Occipital lobe (tissue), 2 donors: Measurements from ENCODE around the gene RRP15. TPM values are rescaled to one million over a fixed set of nuclear protein-coding genes. Genes with fewer than 3 reads are reported as not detected.
"Not testable (repeated sequence)": the region's sequence is repeated elsewhere in the genome, so short reads cannot be mapped to it uniquely, and the experiment has no call there.

ENCODE experiments used
- DNase-seq: peaks from one replicate; lab custom pipeline; 2025; lab: John Stamatoyannopoulos, UW
- total RNA-seq: library from RNA; depleted of rRNA; stranded (reverse); fragments of >200 nt; gene quantifications from one replicate; pipeline ENCODE4 v1.2.3, GENCODE V29; 2014

The RRP15 gene
- total RNA-seq, 1 donor from 2014 or later = 22.3 TPM

DNA sequence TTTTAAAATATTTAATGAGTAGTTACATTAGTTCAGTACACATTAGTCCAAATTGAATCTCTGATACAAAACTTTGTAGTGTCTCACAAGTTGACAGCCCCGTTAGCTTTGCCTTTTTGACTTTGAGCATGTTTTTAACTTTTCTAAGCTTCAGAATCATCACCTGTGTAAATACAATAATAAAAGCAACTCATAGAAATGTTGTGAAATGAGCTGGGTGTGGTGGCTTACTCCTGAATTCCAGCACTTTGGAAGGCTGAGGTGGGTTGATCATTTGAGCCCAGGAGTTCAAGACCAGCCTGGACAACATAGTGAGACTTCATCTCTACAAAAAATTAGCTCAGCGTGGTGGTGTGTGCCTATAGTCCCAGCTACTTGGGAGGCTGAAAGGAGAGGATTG is 11.1 kb downstream of the RRP15 start:
- no peak for DNase-seq

DNA sequence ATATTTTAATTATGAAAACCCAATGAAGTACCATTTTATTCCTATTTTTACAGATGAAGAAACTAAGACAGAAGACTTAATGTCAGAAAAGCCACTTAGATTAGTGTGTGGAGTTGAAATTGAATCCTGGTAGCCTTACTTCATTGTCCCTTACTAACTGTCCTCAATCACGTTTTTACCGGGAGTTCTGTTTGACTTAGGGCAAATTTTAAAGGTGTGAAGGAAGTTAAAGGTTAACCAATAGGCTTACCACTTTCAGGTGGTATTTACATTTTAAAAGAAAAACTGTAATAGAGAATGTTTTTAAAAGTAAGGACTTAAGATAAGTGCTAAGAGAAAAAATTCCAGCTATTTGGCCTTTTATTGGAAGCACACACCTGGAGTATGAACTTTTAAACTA is 12.4 kb downstream of the RRP15 start:
- no peak for DNase-seq

DNA sequence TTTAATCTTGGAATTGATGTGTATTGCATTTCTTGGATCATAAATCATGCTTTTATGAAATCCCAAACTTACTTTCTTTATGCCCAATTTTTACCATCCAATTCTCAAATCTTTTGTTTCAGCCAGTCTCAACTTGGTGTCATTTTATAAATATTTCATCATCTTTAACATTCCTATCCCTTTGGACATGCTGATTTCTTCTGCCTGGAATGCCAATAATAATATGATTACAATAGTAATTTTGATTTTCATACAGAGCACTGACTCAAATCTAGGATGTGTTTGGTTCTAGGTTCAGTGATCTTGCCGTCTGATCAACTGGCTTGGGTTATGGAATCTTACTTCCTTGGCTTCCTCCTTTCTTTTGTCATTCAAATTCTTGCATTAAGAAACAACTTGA is 12.8 kb downstream of the RRP15 start:
- DNase-seq = no peak

DNA sequence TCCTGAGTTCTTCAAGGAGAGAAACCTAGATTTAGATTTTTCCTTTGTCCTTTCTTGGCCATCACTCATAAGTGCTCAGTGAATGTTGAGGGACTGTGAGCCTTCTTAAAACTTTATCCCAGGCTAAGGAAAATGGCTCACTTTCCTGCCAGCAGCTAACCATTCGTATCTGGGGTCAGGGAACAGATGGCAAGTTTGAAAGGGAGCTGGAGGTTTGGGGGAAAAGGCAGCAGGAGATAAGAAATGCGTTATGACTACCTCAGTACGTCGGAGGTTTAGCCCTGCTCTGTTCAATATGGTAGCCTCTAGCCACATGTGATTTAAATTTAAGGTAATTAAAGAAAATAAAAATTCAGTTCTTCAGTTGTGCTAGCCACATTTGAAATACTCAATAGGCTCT is 13.3 kb downstream of the RRP15 start:
- DNase-seq = no peak

DNA sequence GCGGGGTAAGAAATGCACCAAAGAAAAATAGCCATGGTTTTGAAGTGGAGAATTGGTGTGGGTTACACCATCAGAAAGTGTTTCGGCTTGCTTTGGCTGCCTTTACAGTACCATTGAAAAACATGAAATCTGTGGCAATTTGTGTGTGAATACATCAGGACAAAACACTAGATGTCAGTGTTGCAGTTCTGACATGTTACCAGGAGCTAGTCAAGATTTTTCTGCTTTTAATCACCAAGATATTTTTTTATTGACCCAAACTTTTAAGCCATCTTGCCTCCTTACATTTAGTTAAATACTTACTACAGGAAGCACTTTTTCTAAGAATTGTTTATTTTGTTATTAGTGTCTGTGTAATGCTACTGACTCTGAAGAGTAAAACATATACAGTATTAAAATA is 14.3 kb downstream of the RRP15 start:
- no peak for DNase-seq

DNA sequence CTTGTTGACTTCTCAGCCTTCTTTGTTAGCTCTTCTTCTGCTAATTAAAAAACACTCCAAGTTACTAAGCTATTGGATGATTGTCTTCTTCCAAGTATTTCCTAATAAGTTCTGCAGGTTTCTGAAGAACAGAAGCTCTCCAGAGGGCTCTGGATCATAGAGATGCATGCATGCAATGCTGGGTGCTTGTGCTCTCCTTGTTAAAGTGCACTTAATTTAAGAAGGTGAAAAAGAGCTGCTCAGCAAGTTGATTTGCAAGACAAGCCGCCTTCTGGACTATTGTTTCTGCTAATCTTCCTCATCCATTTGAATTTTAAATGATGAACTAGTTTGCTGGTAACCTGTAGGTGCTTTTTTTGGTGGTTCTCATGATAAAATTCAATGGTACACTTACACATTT is 16.1 kb downstream of the RRP15 start:
- no peak for DNase-seq

DNA sequence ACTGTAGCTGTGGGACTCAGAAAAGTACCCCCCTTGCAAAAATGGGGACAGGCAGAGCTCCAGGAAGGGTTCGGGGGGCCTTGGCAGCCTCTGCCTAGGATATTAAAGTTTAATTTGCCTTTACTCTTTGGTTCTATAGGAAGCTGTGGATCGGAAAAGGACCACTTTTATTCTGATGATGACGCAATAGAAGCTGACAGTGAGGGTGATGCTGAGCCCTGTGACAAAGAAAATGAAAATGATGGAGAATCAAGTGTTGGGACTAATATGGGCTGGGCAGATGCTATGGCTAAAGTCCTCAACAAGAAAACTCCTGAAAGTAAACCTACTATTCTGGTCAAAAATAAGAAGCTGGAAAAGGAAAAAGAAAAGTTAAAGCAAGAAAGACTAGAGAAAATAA is 17.1 kb downstream of the RRP15 start:
- no peak for DNase-seq

DNA sequence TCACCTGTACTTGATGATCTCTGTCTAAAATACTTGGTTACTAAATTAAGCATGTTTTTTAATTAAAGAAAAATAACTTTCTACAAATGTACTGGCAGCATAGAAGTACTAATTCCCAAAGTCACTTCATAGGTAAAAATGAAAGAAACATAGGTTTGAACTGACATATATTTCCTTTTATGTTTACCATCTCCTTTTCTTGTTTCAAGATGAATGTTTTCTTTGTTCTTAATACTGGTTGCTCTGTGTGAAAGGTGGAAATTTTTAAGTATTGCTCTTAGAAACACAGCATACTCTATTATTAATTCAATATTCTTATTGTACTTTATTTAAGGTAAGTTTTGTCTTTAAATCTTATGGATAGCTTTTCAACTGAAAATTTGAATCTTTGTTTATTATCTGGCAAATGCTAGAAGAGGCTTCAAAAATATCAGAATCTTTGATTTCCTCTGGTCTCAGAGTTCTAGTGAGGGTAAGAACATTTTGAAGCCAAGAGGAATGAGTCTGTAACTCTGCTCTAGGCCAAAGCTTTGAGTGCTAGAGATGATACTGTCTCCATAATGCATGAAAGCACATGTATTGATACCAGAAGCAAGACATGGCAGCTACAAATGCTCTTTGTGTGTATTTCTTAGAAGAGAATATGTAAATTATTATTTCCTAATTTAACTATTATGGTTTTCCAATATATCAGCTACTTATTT is 18.2 kb downstream of the RRP15 start:
- no peak for DNase-seq

DNA sequence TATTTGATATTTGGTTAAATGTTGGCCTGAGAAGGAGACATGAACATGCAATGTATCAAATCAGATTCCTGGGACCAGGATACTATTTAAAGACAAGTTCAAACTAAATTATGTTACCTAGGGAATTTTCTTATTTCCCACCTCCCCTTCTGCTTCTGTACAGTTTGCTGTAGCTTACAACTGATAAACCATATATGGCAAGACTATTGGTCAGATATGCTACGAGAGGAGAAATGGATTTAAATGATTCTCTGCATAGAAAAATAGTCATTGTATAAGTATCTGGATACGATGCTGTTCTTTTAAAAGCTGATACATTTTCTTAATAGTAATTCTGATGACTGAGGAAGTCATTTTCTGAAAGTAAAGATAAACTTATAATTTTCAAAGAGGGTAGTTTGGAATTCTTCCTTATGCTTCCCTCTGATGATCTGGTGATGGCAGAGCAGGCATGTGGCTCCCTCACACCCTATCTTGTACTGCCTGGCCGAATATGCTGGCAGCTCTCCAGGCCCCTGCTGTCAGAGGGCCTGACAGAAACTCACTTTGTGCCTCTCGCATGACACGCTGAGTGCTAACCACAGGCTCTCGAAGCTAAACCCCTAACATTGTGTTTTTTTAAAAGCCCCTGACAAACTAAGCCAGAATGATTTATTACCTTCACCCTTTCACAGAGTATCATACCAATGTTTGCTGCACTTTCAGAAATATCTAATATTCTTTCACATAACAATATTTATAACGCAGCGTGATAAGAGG is 19.4 kb downstream of the RRP15 start:
- no peak for DNase-seq

DNA sequence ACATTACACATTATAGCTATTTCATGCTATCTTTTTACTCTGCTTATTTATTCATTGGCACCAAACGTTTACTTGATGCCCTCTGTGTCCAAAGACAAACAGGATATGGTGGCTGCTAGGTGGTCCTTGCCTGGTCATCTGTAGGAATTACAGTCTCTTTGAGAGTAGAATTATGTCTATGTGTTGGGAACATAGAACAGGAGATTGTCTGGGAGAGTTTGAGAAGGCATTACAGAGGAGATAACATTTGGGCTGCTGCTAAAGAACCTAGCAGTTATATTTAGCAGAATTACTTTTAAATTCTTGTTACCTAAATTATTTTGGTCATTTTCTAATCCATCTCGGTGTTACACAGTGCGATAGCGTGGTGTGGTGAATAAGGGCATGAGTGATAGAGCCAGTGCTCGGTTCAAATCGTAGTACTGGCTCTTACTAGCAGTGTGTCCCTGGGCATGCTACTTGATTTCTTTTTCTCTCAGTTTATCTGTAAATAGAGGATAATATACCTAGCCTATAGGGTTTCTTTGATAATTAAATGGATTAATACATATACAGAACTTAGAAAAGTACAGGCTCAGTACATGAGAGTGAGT is 20.5 kb downstream of the RRP15 start:
- no peak for DNase-seq

DNA sequence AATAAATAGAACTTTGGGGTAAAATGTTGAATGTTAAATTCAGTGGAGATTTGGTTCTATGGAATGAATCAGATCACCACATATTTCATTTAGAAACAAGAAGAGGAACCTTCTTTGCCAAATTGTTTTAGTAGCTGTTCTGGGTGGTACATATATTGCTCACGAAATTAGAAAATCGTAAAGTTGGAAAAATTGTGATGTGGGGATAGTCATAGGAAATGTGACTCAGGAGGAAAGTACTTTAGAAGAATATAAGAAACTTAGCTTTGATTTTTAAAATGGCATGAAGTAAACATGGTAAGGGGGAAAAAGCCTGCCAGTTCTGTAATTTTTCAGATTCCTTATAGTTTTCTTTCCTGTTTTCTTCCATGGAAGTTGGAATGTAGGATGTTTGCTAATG is 27.4 kb downstream of the RRP15 start:
- no peak for DNase-seq

DNA sequence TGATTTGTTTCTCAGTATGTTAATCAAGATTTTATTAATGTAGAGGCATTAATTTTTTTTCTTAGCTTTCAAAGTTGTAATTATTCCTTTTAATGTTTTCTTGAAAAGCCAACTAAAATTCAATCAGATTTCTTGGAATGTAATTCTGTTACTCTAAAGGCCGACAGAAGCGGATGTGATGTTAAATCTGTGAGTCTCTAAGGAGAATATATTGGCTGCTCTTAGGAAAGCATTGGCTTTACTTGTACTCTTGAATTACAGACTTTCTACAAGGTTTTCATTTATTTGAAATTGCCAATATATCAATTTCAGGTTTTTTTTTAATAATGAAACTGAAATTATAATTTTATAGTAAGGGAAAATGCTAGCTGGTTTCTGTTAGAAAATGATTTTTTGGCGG is 29.2 kb downstream of the RRP15 start:
- no peak for DNase-seq

DNA sequence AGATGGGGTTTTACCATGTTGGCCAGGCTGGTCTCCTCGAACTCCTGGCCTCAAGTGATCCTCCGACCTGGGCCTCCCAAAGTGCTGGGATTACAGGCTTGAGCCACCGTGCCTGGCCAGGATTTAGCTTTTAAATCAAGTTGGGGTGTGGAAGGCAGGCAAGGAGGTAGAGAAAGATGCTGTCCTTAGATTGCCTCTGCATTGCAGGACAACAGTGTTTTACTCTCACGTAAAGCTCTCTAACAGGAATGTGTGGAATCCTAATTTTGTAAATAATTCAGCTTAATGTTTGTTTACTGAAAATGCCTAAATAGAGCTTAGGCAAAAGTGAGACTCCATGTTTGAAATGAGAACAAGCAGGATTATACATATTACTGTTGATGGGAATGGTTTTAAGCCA is 30.5 kb downstream of the RRP15 start:
- DNase-seq = no peak

DNA sequence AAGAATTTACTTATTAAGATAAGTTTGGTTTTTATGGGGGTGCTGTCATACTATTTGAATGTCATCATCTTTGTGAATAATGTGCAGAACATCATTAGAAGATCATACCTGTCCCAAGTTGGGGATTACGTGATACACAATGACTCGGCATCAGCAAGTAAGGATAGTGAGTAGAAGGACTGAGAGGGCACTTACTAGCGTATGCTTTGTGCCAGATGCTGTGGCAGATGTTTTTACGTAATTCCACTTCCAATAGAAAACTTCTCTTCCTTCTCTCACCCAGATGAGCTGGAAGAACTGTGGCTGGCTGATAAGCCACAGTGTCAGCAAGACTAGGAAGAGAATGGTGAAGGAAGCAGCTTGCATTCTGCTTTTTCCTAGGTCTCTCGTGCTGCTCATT is 32.0 kb downstream of the RRP15 start:
- DNase-seq = no peak

DNA sequence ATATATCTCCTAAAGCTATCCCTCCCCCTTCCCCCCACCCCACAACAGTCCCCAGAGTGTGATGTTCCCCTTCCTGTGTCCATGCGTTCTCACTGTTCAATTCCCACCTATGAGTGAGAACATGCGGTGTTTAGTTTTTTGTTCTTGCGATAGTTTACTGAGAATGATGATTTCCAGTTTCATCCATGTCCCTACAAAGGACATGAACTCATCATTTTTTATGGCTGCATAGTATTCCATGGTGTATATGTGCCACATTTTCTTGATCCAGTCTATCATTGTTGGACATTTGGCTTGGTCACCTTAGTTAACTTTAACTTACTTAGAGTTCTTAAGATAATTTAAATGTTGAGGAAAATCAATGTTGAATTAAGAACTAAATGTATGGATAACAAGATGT is 35.1 kb downstream of the RRP15 start:
- DNase-seq = not testable (repeated sequence)

DNA sequence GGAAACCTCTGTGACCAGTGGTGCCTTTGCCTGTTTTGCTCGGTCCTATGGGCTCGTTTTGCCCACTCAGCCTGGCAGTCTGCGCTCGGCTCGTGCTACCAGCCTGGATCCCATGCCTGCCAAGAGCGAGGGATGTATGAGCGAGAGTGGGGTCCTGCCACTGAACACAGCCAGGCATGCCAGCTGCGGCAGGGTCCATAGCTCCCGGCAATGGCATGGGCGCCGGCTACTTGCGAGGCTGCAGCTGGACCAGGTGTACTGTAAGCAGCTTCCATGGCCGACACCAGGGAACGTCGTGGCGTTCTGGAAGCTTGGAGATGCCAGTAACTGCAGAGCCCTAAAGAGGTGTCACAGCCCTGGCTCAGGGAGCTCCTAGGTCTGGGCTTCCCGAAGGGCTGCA is 37.7 kb downstream of the RRP15 start:
- no peak for DNase-seq

DNA sequence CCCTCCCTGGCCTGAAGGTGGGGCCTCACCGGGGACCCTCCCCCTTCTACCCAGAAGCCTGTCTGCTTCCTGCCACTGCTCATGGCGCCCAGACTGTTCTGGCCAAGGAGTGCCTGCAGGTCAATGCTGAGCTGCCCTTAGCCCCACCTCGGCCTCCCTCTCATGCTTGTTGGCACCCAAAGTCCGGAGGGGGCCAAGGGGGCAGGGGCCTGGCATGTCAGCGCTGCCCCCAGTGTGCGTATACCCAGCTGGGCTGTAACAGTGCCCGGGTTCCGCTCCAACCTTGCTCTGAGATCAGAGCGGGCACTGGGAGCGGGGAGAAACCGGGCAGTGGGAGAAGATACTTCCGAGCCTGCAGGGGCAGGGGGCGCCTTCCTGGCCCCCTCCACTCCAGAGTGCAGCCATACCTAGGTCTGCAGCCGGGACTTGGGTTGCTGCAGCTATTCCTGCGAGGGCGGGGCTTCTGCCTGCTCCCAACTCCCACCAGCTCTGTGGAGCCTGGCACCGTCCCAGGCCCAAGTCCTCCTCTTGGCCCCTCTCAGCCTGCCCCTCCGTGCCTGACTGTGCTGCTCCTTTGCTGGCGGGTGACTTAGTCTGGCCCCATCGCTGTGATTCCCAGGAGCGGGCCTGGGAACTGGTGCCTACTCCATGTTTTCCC is 38.6 kb downstream of the RRP15 start:
- DNase-seq = no peak

DNA sequence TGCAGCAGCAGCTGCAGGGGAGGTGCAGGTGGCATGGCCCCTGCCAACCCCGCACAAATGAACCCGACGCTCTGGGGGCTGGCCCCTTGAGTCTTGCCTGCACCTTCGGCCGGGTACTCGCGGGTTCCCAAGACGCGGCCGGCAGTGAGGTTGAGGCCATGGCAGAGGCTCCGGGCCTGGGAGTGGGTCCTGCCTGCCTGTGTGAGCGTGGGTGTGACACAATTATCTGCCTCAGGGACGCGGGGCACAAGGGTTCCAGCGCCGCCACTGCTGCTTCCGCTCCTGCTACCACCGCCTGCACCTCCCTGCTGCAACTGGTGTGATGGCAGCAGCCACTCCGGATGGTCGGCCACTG is 39.1 kb downstream of the RRP15 start:
- DNase-seq = no peak

DNA sequence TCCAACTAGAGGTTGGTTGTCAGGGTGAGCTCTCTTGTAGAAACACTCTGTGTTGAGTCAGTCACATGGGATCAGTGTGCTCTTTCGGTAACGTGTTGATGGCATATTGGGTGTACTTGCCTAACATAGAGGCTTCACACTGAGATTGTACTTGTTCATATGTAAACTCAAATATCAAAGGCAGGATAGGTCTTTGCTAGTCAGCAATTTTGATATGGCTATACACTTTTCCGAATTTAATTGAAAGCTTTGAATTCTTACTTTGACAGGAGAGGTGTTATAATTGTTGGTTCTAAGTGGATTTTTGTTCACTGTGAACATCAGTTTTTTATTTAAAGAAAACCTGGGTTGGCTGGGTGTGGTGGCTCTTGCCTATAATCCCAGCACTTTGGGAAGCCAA is 43.7 kb downstream of the RRP15 start:
- no peak for DNase-seq

DNA sequence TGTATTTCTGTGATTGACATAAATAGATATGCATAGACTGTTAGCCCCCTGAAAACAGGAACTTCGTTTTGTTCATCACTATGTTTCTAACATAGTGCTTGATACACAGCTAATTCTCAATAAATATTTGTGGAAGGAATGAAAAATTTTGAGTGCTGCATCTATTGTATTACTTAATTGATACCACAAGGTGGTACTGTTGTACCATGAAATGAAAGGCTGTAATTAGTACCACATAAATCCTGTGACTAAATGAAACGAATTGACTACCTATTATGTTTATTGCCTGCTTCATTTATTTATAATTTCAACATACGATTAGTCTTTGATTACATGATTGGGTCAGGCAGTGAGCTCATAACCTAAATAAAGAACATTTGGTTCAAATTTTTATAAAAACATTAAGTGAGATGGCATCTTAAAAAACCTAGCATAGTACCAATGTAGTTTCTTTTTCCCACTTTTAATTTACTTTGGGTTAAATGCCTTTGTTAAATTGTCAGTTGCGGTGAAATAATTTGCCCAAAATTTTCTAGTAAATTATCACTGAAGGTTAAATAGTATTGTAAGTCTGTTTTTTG is 45.0 kb downstream of the RRP15 start:
- DNase-seq = no peak

DNA sequence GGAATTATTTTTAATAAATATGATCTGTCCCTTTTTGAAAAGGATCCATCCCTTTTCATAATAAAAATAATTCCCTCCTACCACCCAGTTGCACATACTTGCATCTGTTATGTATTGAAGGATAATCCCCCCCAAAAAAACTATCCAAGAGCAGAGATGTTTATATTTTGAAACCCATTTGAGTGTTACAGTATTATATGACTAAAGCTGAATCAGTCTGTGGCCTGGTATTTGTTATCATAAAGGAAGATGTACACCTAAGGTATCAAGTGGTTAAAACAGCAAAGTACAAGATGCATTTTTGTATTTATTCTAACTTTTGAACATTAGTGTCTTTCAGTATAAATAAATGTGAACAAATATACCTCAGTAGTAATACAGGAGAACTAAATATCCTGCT is 47.3 kb downstream of the RRP15 start:
- no peak for DNase-seq

DNA sequence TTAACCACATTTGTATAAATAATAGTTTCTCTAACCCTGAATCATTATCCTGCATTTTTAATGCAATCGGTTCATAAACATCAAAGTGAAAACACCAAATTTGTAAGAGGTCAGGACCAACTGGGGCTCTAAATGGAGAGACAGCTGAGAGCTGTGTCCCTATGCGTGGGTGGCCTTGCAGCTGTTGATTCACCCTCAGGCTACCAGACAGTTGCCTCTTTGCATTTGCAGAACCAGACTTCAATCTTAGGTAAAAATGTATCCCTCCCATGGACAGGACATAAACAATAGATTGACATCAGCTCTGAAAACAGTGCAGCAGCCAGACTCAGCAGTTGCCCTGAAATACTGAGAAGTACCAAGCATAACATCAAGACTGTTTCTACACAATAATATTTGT is 51.2 kb downstream of the RRP15 start:
- DNase-seq = no peak
